Measurements from ENCODE around the gene PPRC1. TPM values are rescaled to one million over a fixed set of nuclear protein-coding genes. Genes with fewer than 3 reads are reported as not detected.

The PPRC1 gene
- total RNA-seq, 1 experiment from 2014 or later = 79.4 TPM

- ChIA-PET CTCF (interaction anchor here (1.2 to 1.9 kb wide), 2 partner anchors 30 to 31 kb away, joined by 3 to 10 read pairs; no protein-coding TSS in a partner anchor), POLR2A (interaction anchor here (0.9 kb wide), 1 partner anchor 12 kb away, joined by 4 read pairs; the partner anchor contains the start of gene NOLC1)
- ATAC-seq (no peak), DNase-seq (ENCODE audit: low spot score) (no peak)
- Mint-ChIP-seq H3K4me1 (peaks cover 16% of the 10 kb centered on the region), H3K36me3 (peaks cover 60% of the 10 kb centered on the region), H3K27ac (no peak overlapping the region), H3K4me3 (no peak overlapping the region), H3K27me3 (ENCODE audit: low read depth) (no peaks in the 10 kb centered on the region), H3K9me3 (no peaks in the 10 kb centered on the region)
- no peak for TF ChIP-seq ZSCAN18 (CRISPR knock-in tag; IDR thresholded peaks at IDR 0.05)
- no peak for TF ChIP-seq ZNF219 (CRISPR knock-in tag; IDR thresholded peaks at IDR 0.05; ENCODE audit: borderline replicate concordance)
- TF ChIP-seq EMX1 (CRISPR knock-in tag; IDR thresholded peaks at IDR 0.05) = no peak
- no peak for TF ChIP-seq MLX (CRISPR knock-in tag; IDR thresholded peaks at IDR 0.05)
- no peak for TF ChIP-seq SP1 (CRISPR knock-in tag; conservative IDR thresholded peaks at IDR 0.05)
- no peak for TF ChIP-seq ARID4B (CRISPR knock-in tag; IDR thresholded peaks at IDR 0.05; ENCODE audit: borderline replicate concordance)
- TF ChIP-seq CBFB (CRISPR knock-in tag; IDR thresholded peaks at IDR 0.05; ENCODE audit: low read depth) = no peak
- TF ChIP-seq AR (CRISPR knock-in tag; IDR thresholded peaks at IDR 0.05) = no peak
- no peak for TF ChIP-seq ZNF416 (CRISPR knock-in tag; IDR thresholded peaks at IDR 0.05)
- no peak for TF ChIP-seq USF2 (CRISPR knock-in tag; IDR thresholded peaks at IDR 0.05)
- TF ChIP-seq IRF2 (CRISPR knock-in tag; IDR thresholded peaks at IDR 0.05; ENCODE audit: borderline replicate concordance, low read depth) = no peak
- no peak for TF ChIP-seq CREM (CRISPR knock-in tag; IDR thresholded peaks at IDR 0.05)
- TF ChIP-seq RORB (CRISPR knock-in tag; IDR thresholded peaks at IDR 0.05) = no peak
These were observed 6.7 kb downstream of the PPRC1 start for GRCh38 chr10:102139281-102140110.

- H3K36me3 Mint-ChIP-seq = peaks cover 67% of the 10 kb centered on the region
- peak overlapping the region; percentile 36; the same call in 1 of the 2 replicates for H3K27ac Mint-ChIP-seq
- ChIA-PET POLR2A (interaction anchor here (0.6 to 0.9 kb wide), 2 partner anchors 12 kb away, joined by 3 to 4 read pairs; partner anchors contain the start of gene NOLC1), CTCF (interaction anchor here (1.2 kb wide), 1 partner anchor 29 kb away, joined by 3 read pairs; no protein-coding TSS in a partner anchor)
- DNase-seq (ENCODE audit: low spot score) = no peak
- ATAC-seq = no peak
- H3K4me3 Mint-ChIP-seq = no peak overlapping the region
- no peaks in the 10 kb centered on the region for H3K27me3 Mint-ChIP-seq (ENCODE audit: low read depth)
- H3K4me1 Mint-ChIP-seq = peaks cover 10% of the 10 kb centered on the region
- H3K9me3 Mint-ChIP-seq = no peaks in the 10 kb centered on the region
- TF ChIP-seq STAT6 (CRISPR knock-in tag; conservative IDR thresholded peaks at IDR 0.05; ENCODE audit: low read depth) = no peak
- no peak for TF ChIP-seq PREB (CRISPR knock-in tag; IDR thresholded peaks at IDR 0.05; ENCODE audit: borderline replicate concordance)
- no peak for TF ChIP-seq ZNF396 (CRISPR knock-in tag; IDR thresholded peaks at IDR 0.05; ENCODE audit: borderline replicate concordance)
- TF ChIP-seq EMX1 (CRISPR knock-in tag; IDR thresholded peaks at IDR 0.05) = no peak
- no peak for TF ChIP-seq NFE2L1 (CRISPR knock-in tag; IDR thresholded peaks at IDR 0.05)
These were observed 7.4 kb downstream of the PPRC1 start for GRCh38 chr10:102140218-102140617.

Data from WTC11 (cell line).